PFSK-1 (cell line): ENCODE measurements around the gene MACROD1.

Experiments used
- POLR2AphosphoS5 ChIP-seq: IDR thresholded peaks from 2 replicates; pipeline ENCODE4 v1.6.1; 2012; ENCODE audit warnings: low read depth, mild to moderate bottlenecking, control low read depth, low read length, moderate library complexity
- SIN3A ChIP-seq: IDR thresholded peaks from 2 replicates; pipeline ENCODE4 v1.6.1; 2012; ENCODE audit warnings: mild to moderate bottlenecking, low read length, moderate library complexity, borderline replicate concordance; ENCODE audit not compliant: insufficient read depth
- TAF1 ChIP-seq: IDR thresholded peaks from 2 replicates; pipeline ENCODE4 v1.6.1; 2012; ENCODE audit warnings: low read length, control low read depth, borderline replicate concordance; ENCODE audit not compliant: insufficient read depth
- TF ChIP-seq, protein P1 (sequence below), 2 experiments: IDR thresholded peaks; 2 replicates each; pipeline versions ENCODE4 v1.6.1 to v1.8.0; 2011 to 2012; ENCODE audit warnings: low read depth in 2 of 2, low read length in 2 of 2, control low read depth in 1 of 2, inconsistent platforms in 1 of 2, mild to moderate bottlenecking in 1 of 2, moderate library complexity in 1 of 2; ENCODE audit not compliant: insufficient read depth in 1 of 2

DNA sequence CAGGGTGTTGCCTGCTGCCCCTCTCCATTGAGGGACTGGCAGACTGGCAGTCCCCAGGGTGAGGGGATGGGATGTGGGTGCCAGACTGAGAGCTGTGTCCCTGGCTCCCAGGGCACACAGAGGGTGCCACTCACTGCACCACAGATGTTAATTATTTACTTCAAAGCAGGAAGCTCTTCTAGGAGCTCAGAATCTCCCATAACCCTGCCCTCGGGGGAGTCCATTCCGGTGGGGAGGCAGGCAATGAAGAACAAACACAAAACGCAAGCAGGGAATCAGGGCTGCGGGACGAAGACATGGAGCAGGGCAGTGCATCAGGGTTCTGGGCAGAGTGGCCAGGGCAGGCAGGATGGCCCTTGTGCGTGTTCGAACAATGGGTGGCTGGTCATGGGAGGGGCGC lies 154.5 kb downstream of the MACROD1 start:
- TF ChIP-seq, protein P1, sequence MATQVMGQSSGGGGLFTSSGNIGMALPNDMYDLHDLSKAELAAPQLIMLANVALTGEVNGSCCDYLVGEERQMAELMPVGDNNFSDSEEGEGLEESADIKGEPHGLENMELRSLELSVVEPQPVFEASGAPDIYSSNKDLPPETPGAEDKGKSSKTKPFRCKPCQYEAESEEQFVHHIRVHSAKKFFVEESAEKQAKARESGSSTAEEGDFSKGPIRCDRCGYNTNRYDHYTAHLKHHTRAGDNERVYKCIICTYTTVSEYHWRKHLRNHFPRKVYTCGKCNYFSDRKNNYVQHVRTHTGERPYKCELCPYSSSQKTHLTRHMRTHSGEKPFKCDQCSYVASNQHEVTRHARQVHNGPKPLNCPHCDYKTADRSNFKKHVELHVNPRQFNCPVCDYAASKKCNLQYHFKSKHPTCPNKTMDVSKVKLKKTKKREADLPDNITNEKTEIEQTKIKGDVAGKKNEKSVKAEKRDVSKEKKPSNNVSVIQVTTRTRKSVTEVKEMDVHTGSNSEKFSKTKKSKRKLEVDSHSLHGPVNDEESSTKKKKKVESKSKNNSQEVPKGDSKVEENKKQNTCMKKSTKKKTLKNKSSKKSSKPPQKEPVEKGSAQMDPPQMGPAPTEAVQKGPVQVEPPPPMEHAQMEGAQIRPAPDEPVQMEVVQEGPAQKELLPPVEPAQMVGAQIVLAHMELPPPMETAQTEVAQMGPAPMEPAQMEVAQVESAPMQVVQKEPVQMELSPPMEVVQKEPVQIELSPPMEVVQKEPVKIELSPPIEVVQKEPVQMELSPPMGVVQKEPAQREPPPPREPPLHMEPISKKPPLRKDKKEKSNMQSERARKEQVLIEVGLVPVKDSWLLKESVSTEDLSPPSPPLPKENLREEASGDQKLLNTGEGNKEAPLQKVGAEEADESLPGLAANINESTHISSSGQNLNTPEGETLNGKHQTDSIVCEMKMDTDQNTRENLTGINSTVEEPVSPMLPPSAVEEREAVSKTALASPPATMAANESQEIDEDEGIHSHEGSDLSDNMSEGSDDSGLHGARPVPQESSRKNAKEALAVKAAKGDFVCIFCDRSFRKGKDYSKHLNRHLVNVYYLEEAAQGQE (IDR thresholded peaks at IDR 0.05; ENCODE audit: insufficient read depth in 1 of 2, low read depth in 2 of 2, low read length in 2 of 2), result no peak
- TF ChIP-seq SIN3A (no peak), TAF1 (no peak), POLR2AphosphoS5 (no peak)
